Measurements from ENCODE around the gene DUSP22.

The DUSP22 gene

GRCh38 chr6:393391-394221 is 101.3 kb downstream of the DUSP22 start:
- H3K14ac ChIP-seq (ENCODE audit: low read length in 2 of 2): no peak overlapping the region
- H3K4me2 ChIP-seq (ENCODE audit: low read length, poor library complexity, severe bottlenecking): peak overlapping the region; percentile 66
- no peak overlapping the region for H2BK15ac ChIP-seq (ENCODE audit: low read depth, poor library complexity, severe bottlenecking)
- no peak overlapping the region for H2BK12ac ChIP-seq (ENCODE audit: low read length in 2 of 2)
- no peak overlapping the region for H2BK5ac ChIP-seq (ENCODE audit: low read depth, low read length, poor library complexity, severe bottlenecking)
- H3K18ac ChIP-seq (ENCODE audit: low read depth in 1 of 2, low read length in 2 of 2): no peak overlapping the region
- 5% methylated on average over 58 of the region's 68 CpGs for WGBS
- H2BK120ac ChIP-seq (ENCODE audit: low read depth, low read length): no peak overlapping the region
- H2AFZ ChIP-seq (ENCODE audit: low read depth, low read length): no peak overlapping the region
- H3K27ac ChIP-seq (ENCODE audit: low read length, poor library complexity, severe bottlenecking): no peak overlapping the region
- H3K23ac ChIP-seq (ENCODE audit: low read length in 2 of 2): no peak overlapping the region
- H4K8ac ChIP-seq (ENCODE audit: low read length): no peak overlapping the region
- H3K9me3 ChIP-seq (ENCODE audit: control insufficient read depth, low read length): no peaks in the 10 kb centered on the region
- peak overlapping the region; percentile 33 for H3K9ac ChIP-seq (ENCODE audit: low read length)
- peaks cover 26% of the 10 kb centered on the region for H3K4me1 ChIP-seq (ENCODE audit: control insufficient read depth, insufficient read depth, low read depth, low read length)
- peaks cover 0 to 27% of the 10 kb centered on the region in 2 experiments for H3K36me3 ChIP-seq (ENCODE audit: control insufficient read depth in 1 of 2, insufficient read depth in 2 of 2, low read depth in 1 of 2, low read length in 2 of 2)
- no peak overlapping the region for H2AK5ac ChIP-seq (ENCODE audit: low read length, severe bottlenecking)
- peaks cover 66 to 80% of the 10 kb centered on the region in 2 experiments for H3K27me3 ChIP-seq (ENCODE audit: control insufficient read depth in 1 of 2, insufficient read depth in 1 of 2, low read length in 2 of 2)
- H3K79me1 ChIP-seq (replicated peaks; ENCODE audit: low read length, poor library complexity, severe bottlenecking): no peaks in the 10 kb centered on the region
- no peak for DNase-seq
- H4K91ac ChIP-seq (ENCODE audit: low read length): no peak overlapping the region
- peak overlapping the region; percentile 37 to 73 for H3K4me3 ChIP-seq (ENCODE audit: insufficient read depth in 1 of 2, low read depth in 1 of 2, low read length in 2 of 2)
- no peak overlapping the region for H3K4ac ChIP-seq (ENCODE audit: low read depth in 1 of 2, low read length in 2 of 2)

GRCh38 chr6:394641-395289 is 102.5 kb downstream of the DUSP22 start:
- H2BK12ac ChIP-seq (ENCODE audit: low read length in 2 of 2): no peak overlapping the region
- no peak overlapping the region for H2BK5ac ChIP-seq (ENCODE audit: low read depth, low read length, poor library complexity, severe bottlenecking)
- H2AK5ac ChIP-seq (ENCODE audit: low read length, severe bottlenecking): no peak overlapping the region
- peaks cover 0 to 32% of the 10 kb centered on the region in 2 experiments for H3K36me3 ChIP-seq (ENCODE audit: control insufficient read depth in 1 of 2, insufficient read depth in 2 of 2, low read depth in 1 of 2, low read length in 2 of 2)
- H3K79me1 ChIP-seq (replicated peaks; ENCODE audit: low read length, poor library complexity, severe bottlenecking): no peaks in the 10 kb centered on the region
- no peak overlapping the region for H3K4me2 ChIP-seq (ENCODE audit: low read length, poor library complexity, severe bottlenecking)
- peaks cover 26% of the 10 kb centered on the region for H3K4me1 ChIP-seq (ENCODE audit: control insufficient read depth, insufficient read depth, low read depth, low read length)
- no peak overlapping the region for H4K91ac ChIP-seq (ENCODE audit: low read length)
- peaks cover 68 to 79% of the 10 kb centered on the region in 2 experiments for H3K27me3 ChIP-seq (ENCODE audit: control insufficient read depth in 1 of 2, insufficient read depth in 1 of 2, low read length in 2 of 2)
- no peaks in the 10 kb centered on the region for H3K9me3 ChIP-seq (ENCODE audit: control insufficient read depth, low read length)
- H3K9ac ChIP-seq (ENCODE audit: low read length): no peak overlapping the region
- H3K18ac ChIP-seq (ENCODE audit: low read depth in 1 of 2, low read length in 2 of 2): no peak overlapping the region
- H3K23ac ChIP-seq (ENCODE audit: low read length in 2 of 2): no peak overlapping the region
- H3K14ac ChIP-seq (ENCODE audit: low read length in 2 of 2): no peak overlapping the region
- H2BK15ac ChIP-seq (ENCODE audit: low read depth, poor library complexity, severe bottlenecking): no peak overlapping the region
- H3K27ac ChIP-seq (ENCODE audit: low read length, poor library complexity, severe bottlenecking): no peak overlapping the region
- no peak for DNase-seq
- 92% methylated on average over 13 of the region's 13 CpGs for WGBS
- H2AFZ ChIP-seq (ENCODE audit: low read depth, low read length): no peak overlapping the region
- no peak overlapping the region for H3K4me3 ChIP-seq (ENCODE audit: insufficient read depth in 1 of 2, low read depth in 1 of 2, low read length in 2 of 2)
- no peak overlapping the region for H3K4ac ChIP-seq (ENCODE audit: low read depth in 1 of 2, low read length in 2 of 2)
- no peak overlapping the region for H2BK120ac ChIP-seq (ENCODE audit: low read depth, low read length)
- H4K8ac ChIP-seq (ENCODE audit: low read length): no peak overlapping the region

- Histone ChIP-seq H3K27me3 (ENCODE audit: control insufficient read depth in 1 of 2, insufficient read depth in 1 of 2, low read length in 2 of 2) (peaks cover 65 to 76% of the 10 kb centered on the region in 2 experiments), H3K27ac (ENCODE audit: low read length, poor library complexity, severe bottlenecking) (no peak overlapping the region), H3K9me3 (ENCODE audit: control insufficient read depth, low read length) (no peaks in the 10 kb centered on the region), H2BK120ac (ENCODE audit: low read depth, low read length) (no peak overlapping the region), H3K36me3 (ENCODE audit: control insufficient read depth in 1 of 2, insufficient read depth in 2 of 2, low read depth in 1 of 2, low read length in 2 of 2) (peaks cover 0 to 32% of the 10 kb centered on the region in 2 experiments), H3K18ac (ENCODE audit: low read depth in 1 of 2, low read length in 2 of 2) (no peak overlapping the region), H3K23ac (ENCODE audit: low read length in 2 of 2) (no peak overlapping the region), H2BK12ac (ENCODE audit: low read length in 2 of 2) (no peak overlapping the region), H2BK5ac (ENCODE audit: low read depth, low read length, poor library complexity, severe bottlenecking) (no peak overlapping the region), H3K9ac (ENCODE audit: low read length) (no peak overlapping the region), H3K4me1 (ENCODE audit: control insufficient read depth, insufficient read depth, low read depth, low read length) (peaks cover 26% of the 10 kb centered on the region), H4K91ac (ENCODE audit: low read length) (no peak overlapping the region), H2BK15ac (ENCODE audit: low read depth, poor library complexity, severe bottlenecking) (no peak overlapping the region), H3K79me1 (replicated peaks; ENCODE audit: low read length, poor library complexity, severe bottlenecking) (no peaks in the 10 kb centered on the region), H3K14ac (ENCODE audit: low read length in 2 of 2) (no peak overlapping the region), H3K4ac (ENCODE audit: low read depth in 1 of 2, low read length in 2 of 2) (no peak overlapping the region), H2AFZ (ENCODE audit: low read depth, low read length) (no peak overlapping the region), H4K8ac (ENCODE audit: low read length) (no peak overlapping the region), H2AK5ac (ENCODE audit: low read length, severe bottlenecking) (no peak overlapping the region), H3K4me3 (ENCODE audit: insufficient read depth in 1 of 2, low read depth in 1 of 2, low read length in 2 of 2) (no peak overlapping the region), H3K4me2 (ENCODE audit: low read length, poor library complexity, severe bottlenecking) (no peak overlapping the region)
- WGBS: 85% methylated on average over 10 of the region's 10 CpGs
- DNase-seq: no peak
Measured at GRCh38 chr6:395432-396125, 103.3 kb downstream of the DUSP22 start.

- no peak overlapping the region for H3K4me2 ChIP-seq (ENCODE audit: low read length, poor library complexity, severe bottlenecking)
- peaks cover 65 to 71% of the 10 kb centered on the region in 2 experiments for H3K27me3 ChIP-seq (ENCODE audit: control insufficient read depth in 1 of 2, insufficient read depth in 1 of 2, low read length in 2 of 2)
- H2AFZ ChIP-seq (ENCODE audit: low read depth, low read length): no peak overlapping the region
- no peak overlapping the region for H3K14ac ChIP-seq (ENCODE audit: low read length in 2 of 2)
- H3K36me3 ChIP-seq (ENCODE audit: control insufficient read depth in 1 of 2, insufficient read depth in 2 of 2, low read depth in 1 of 2, low read length in 2 of 2): peaks cover 0 to 32% of the 10 kb centered on the region in 2 experiments
- no peak overlapping the region for H2BK15ac ChIP-seq (ENCODE audit: low read depth, poor library complexity, severe bottlenecking)
- no peak overlapping the region for H2BK5ac ChIP-seq (ENCODE audit: low read depth, low read length, poor library complexity, severe bottlenecking)
- no peak overlapping the region for H3K27ac ChIP-seq (ENCODE audit: low read length, poor library complexity, severe bottlenecking)
- H3K4ac ChIP-seq (ENCODE audit: low read depth in 1 of 2, low read length in 2 of 2): no peak overlapping the region
- H3K4me1 ChIP-seq (ENCODE audit: control insufficient read depth, insufficient read depth, low read depth, low read length): peaks cover 25% of the 10 kb centered on the region
- 92% methylated on average over 5 of the region's 6 CpGs for WGBS
- H3K9ac ChIP-seq (ENCODE audit: low read length): no peak overlapping the region
- no peak overlapping the region for H4K8ac ChIP-seq (ENCODE audit: low read length)
- no peak for DNase-seq
- H2AK5ac ChIP-seq (ENCODE audit: low read length, severe bottlenecking): no peak overlapping the region
- H3K23ac ChIP-seq (ENCODE audit: low read length in 2 of 2): no peak overlapping the region
- no peaks in the 10 kb centered on the region for H3K9me3 ChIP-seq (ENCODE audit: control insufficient read depth, low read length)
- H4K91ac ChIP-seq (ENCODE audit: low read length): no peak overlapping the region
- H3K79me1 ChIP-seq (replicated peaks; ENCODE audit: low read length, poor library complexity, severe bottlenecking): no peaks in the 10 kb centered on the region
- no peak overlapping the region for H3K18ac ChIP-seq (ENCODE audit: low read depth in 1 of 2, low read length in 2 of 2)
- no peak overlapping the region for H3K4me3 ChIP-seq (ENCODE audit: insufficient read depth in 1 of 2, low read depth in 1 of 2, low read length in 2 of 2)
- no peak overlapping the region for H2BK12ac ChIP-seq (ENCODE audit: low read length in 2 of 2)
- H2BK120ac ChIP-seq (ENCODE audit: low read depth, low read length): no peak overlapping the region
Measured at GRCh38 chr6:396126-396520, 103.8 kb downstream of the DUSP22 start.
